ENCODE results near the gene GTF3C1. TPM values are rescaled to one million over a fixed set of nuclear protein-coding genes. Genes with fewer than 3 reads are reported as not detected.

GTF3C1 gene
- total RNA-seq, 4 donors from 2014 or later, result 58.5 to 120 (median 112) TPM

DNA sequence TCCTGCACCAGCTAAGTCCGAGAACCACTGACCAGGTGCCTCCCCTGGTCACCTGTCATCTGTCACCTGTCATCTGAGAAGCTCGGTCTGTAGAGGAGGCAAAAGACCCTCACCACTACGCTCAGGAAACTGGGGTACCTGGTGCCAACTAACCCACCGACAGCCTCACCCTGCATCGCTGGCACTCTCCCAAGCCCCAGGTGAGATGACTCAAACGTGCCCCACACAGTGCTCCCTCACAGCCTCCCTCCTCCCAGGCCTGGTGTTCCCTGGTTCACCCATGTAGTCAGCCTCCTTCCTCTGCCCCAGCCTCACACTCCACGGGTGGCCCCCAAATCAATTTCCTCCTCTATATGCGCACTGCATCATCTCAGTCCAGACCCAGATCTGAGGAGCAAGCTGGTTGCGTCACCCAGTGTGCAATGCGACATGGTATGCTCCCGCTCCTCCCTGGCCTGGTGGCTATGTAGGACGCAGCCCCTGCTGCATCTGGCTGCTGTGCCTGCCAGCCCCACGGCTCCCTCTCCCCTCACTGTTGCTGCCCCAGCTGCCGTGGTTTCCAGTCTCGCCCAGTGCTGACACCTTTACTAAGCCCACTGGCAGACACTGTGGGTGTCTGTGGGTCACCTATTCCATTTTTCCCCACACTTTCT is 68.3 kb downstream of the GTF3C1 start:
- Histone ChIP-seq H3K36me3 (peaks cover 82 to 90% of the 10 kb centered on the region in 2 donors), H3K27ac (no peak overlapping the region), H3K4me1 (peaks cover 12% of the 10 kb centered on the region in 2 donors), H3K27me3 (no peaks in the 10 kb centered on the region), H3K9me3 (no peaks in the 10 kb centered on the region), H3K4me3 (replicated peaks in 1 of 3) (no peak overlapping the region)
- TF ChIP-seq, protein P1, sequence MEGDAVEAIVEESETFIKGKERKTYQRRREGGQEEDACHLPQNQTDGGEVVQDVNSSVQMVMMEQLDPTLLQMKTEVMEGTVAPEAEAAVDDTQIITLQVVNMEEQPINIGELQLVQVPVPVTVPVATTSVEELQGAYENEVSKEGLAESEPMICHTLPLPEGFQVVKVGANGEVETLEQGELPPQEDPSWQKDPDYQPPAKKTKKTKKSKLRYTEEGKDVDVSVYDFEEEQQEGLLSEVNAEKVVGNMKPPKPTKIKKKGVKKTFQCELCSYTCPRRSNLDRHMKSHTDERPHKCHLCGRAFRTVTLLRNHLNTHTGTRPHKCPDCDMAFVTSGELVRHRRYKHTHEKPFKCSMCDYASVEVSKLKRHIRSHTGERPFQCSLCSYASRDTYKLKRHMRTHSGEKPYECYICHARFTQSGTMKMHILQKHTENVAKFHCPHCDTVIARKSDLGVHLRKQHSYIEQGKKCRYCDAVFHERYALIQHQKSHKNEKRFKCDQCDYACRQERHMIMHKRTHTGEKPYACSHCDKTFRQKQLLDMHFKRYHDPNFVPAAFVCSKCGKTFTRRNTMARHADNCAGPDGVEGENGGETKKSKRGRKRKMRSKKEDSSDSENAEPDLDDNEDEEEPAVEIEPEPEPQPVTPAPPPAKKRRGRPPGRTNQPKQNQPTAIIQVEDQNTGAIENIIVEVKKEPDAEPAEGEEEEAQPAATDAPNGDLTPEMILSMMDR (IDR thresholded peaks at IDR 0.05), result no peak
- no peak for TF ChIP-seq POLR2A (IDR thresholded peaks at IDR 0.05)
- intact Hi-C loops (cut with DNase I), result no loop called here
- no peak for DNase-seq
- 89 to 96% methylated on average over 15 of the region's 15 CpGs for WGBS, 2 donors

DNA sequence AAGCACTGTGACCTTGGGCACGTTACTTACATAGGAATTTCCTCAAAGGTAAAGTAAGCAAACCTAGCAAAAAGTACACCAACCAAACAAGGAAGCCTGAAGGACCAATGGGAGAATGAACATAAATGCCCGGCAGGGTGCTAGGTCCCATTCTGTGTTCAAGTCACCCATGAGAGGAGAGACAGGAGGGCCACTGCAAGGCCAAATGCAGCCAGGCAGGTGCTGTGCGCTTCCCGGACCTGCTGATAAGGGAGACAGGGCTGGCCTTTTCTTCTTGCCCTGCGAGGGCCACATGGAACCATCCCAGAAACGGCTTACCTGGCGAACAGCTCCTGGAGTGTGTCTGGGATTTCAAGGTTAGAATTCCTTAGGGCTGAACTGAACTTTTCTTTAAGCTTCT is 69.0 kb downstream of the GTF3C1 start:
- 93 to 96% methylated on average over 7 of the region's 7 CpGs for WGBS, 2 donors
- Histone ChIP-seq H3K4me1 (peaks cover 12% of the 10 kb centered on the region in 2 donors), H3K36me3 (peaks cover 82 to 90% of the 10 kb centered on the region in 2 donors), H3K9me3 (no peaks in the 10 kb centered on the region), H3K4me3 (replicated peaks in 1 of 3) (no peak overlapping the region), H3K27ac (no peak overlapping the region), H3K27me3 (no peaks in the 10 kb centered on the region)
- TF ChIP-seq, protein P1 (IDR thresholded peaks at IDR 0.05), result no peak
- no peak for TF ChIP-seq POLR2A (IDR thresholded peaks at IDR 0.05)
- no peak for DNase-seq
- intact Hi-C loops (cut with DNase I), result no loop called here

DNA sequence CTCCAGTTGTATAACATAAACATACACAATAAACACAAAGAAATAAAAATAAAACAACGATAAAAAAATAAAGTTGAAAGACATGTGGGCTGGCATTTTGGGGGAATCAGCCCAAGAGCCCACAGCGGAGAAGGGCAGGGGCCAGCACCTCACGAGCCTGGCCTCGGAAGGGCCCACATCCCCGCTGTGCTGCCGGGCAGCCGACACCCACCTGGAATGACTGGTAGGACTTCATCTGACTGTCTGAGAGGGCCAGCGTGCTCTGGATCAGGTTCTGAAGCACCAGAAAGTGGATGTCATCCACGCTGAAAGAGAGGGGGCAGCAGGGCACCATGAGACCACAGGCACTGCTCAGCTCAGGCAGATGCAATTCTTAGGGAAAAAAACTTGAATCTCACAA is 73.5 kb downstream of the GTF3C1 start:
- H3K27me3 ChIP-seq, result no peaks in the 10 kb centered on the region
- intact Hi-C loops (cut with DNase I), result no loop called here
- H3K36me3 ChIP-seq, result peaks cover 71 to 92% of the 10 kb centered on the region in 2 donors
- H3K4me3 ChIP-seq (replicated peaks in 1 of 3), result no peak overlapping the region
- TF ChIP-seq POLR2A (IDR thresholded peaks at IDR 0.05), result no peak
- TF ChIP-seq, protein P1 (IDR thresholded peaks at IDR 0.05), result no peak
- H3K4me1 ChIP-seq, result no peaks in the 10 kb centered on the region
- 94% methylated on average over 9 of the region's 9 CpGs for WGBS, 2 donors
- H3K9me3 ChIP-seq, result no peaks in the 10 kb centered on the region
- no peak for DNase-seq
- H3K27ac ChIP-seq, result no peak overlapping the region

DNA sequence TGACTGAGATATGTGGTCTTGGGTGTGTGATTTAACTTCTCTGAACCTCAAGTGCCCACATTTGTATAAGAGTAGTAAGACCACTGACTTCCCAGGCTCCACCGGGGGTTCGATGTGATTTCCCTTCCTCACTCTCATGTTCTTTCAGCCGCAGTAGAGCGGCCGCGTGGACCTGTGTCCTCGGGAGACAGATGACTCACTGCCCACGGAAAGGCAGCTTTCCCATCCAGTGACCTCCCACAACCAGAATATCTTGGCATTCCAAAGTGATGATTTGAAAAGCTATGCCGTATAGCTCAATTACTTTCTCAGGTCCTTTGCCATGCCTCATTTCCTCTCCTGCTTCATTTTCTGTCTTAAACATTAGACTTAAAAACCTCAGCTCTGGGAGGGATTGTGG is 74.2 kb downstream of the GTF3C1 start:
- H3K36me3 ChIP-seq, result peaks cover 71 to 92% of the 10 kb centered on the region in 2 donors

DNA sequence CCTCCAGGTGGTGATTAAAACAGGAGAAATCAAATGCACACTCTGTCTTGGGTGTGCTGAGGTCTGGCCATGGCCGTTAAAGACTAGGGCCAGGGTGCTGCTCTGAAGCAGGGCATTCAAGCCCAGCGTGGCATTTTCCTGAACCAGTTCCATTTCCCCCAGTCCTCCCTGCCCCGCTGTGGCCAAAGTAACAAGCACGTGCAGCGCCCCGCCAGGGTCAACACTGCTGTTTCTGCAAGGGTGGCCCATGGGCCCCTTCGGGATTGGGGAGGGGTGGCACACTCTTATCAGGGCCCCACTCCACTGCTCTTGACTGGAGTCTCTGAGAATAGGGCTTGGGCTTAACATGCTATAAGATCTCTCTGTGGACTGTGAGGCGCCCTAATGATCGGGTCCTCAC is 74.8 kb downstream of the GTF3C1 start:
- 94 to 96% methylated on average over 9 of the region's 9 CpGs for WGBS, 2 donors
- Histone ChIP-seq H3K4me3 (replicated peaks in 1 of 3) (no peak overlapping the region), H3K36me3 (peaks cover 74 to 92% of the 10 kb centered on the region in 2 donors), H3K4me1 (no peaks in the 10 kb centered on the region), H3K9me3 (no peaks in the 10 kb centered on the region), H3K27me3 (no peaks in the 10 kb centered on the region), H3K27ac (no peak overlapping the region)
- no peak for DNase-seq
- TF ChIP-seq, protein P1 (IDR thresholded peaks at IDR 0.05), result no peak
- no peak for TF ChIP-seq POLR2A (IDR thresholded peaks at IDR 0.05)
- intact Hi-C loops (cut with DNase I), result no loop called here

More for the DNA sequence above, 74.2 kb downstream of the GTF3C1 start:
- Histone ChIP-seq H3K4me1 (no peaks in the 10 kb centered on the region), H3K27me3 (no peaks in the 10 kb centered on the region), H3K27ac (no peak overlapping the region), H3K4me3 (replicated peaks in 1 of 3) (no peak overlapping the region), H3K9me3 (no peaks in the 10 kb centered on the region)
- intact Hi-C loops (cut with DNase I), result no loop called here
- WGBS, 2 donors, result 84 to 85% methylated on average over 9 of the region's 9 CpGs
- TF ChIP-seq, protein P1 (IDR thresholded peaks at IDR 0.05), result no peak
- TF ChIP-seq POLR2A (IDR thresholded peaks at IDR 0.05), result no peak
- DNase-seq, result no peak

Data from thyroid gland (tissue), 4 donors.